Cardiac fibroblast (primary cell): ENCODE measurements around the gene IDH1.
"Not testable (repeated sequence)": the region's sequence is repeated elsewhere in the genome, so short reads cannot be mapped to it uniquely, and the experiment has no call there.

Experiments
- DNase-seq, 2 donors: peaks; one replicate each; pipeline versions ENCODE4 v3.0.0 to v3.0.0-alpha.2; 2010; ENCODE audit warnings: low read depth in 2 of 2
- H3K4me3 ChIP-seq, 2 donors: replicated peaks in 1 of 2; 1 replicate in 1 of 2; 2 replicates in 1 of 2; pipeline ENCODE4 v1.5.1; 2011; ENCODE audit warnings: low read depth in 2 of 2, low read length in 2 of 2, mild to moderate bottlenecking in 2 of 2, moderate library complexity in 1 of 2
- CTCF ChIP-seq: IDR thresholded peaks from one replicate; pipeline ENCODE4 v1.5.1; 2011; ENCODE audit warnings: low read depth, mild to moderate bottlenecking, low read length, inconsistent platforms

IDH1 gene

GRCh38 chr2:208222351-208222750 is 32.5 kb downstream of the IDH1 start:
- peak in 1 of 2 donors; percentile 45 for DNase-seq
- H3K4me3 ChIP-seq: no peak overlapping the region
- no peak for TF ChIP-seq CTCF

DNA sequence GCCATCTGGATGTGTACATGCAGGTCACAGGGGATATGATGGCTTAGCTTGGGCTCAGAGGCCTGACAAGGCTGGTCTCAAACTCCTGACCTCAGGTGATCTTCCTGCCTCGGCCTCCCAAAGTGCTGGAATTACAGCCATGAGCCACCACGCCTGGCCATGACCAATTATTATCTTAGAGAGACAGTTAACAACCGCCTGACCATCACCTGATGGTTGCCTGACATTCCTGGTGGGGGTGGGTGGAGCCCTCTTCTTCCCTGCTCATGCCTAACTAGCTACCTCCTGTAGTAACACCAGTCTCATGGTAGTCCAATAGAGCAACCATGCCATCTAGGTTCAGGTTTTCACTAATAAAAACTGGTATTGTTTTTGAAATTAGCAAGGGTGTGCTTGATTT is 33.0 kb downstream of the IDH1 start:
- not testable (repeated sequence) for H3K4me3 ChIP-seq, DNase-seq

- TF ChIP-seq CTCF: no peak
- DNase-seq: no peak
- H3K4me3 ChIP-seq: no peak overlapping the region
Measured at GRCh38 chr2:208210688-208211451, 44.0 kb downstream of the IDH1 start.

- DNase-seq: no peak
- TF ChIP-seq CTCF: no peak
- H3K4me3 ChIP-seq: no peak overlapping the region
Measured at GRCh38 chr2:208208335-208209085, 46.4 kb downstream of the IDH1 start.

GRCh38 chr2:208207769-208208168 is 47.1 kb downstream of the IDH1 start:
- H3K4me3 ChIP-seq: no peak overlapping the region
- DNase-seq: no peak
- TF ChIP-seq CTCF: no peak

DNA sequence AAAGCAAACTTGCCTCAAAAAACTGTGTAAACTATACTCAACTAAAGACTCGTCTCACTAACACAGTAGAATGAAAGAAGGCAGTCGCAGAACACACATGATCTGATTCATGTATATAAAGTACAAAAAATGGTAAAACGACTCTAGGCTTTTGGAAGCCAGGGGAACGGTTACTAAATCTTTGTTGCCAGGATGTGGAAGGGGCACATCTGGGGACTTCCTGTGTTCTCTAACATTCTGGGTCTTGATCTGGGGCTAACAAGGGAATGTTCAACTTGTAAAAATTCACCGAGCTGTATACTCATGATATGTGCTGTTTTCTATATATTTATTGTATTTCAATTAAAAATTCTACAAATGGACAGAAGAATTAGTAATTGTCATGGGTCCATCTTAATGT is 50.7 kb downstream of the IDH1 start:
- no peak for DNase-seq
- H3K4me3 ChIP-seq: no peak overlapping the region
- no peak for TF ChIP-seq CTCF

DNA sequence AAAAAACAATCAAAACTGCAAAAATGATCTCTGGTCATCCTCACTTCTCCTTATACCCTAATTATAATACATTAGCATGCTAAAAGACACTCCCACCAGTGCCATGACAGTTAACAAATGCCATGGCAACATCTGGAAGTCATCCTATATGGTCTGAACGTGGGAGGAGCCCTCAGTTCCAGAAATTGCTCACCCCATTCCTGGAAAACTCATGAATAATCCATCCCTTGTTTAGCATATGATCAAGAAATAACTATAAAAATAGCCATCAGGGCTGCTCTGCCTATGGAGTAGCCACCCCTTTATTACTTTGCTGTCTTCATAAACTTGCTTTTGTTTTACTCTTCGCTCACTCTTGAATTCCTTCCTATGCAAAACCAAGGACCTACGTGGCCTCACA is 59.3 kb downstream of the IDH1 start:
- peak in 1 of 2 donors; percentile 6 for DNase-seq
- no peak overlapping the region for H3K4me3 ChIP-seq
- no peak for TF ChIP-seq CTCF
